CD4-positive, CD25-positive, alpha-beta regulatory T cell (primary cell): ENCODE data around the gene HDAC4. TPM values are rescaled to one million over a fixed set of nuclear protein-coding genes. Genes with fewer than 3 reads are reported as not detected.

Experiments used
- ATAC-seq, 2 donors: fragments of 150-1000 bp; cut with Tn5 transposase; one replicate each; pipeline ENCODE4 v1.10.0; 2021; ENCODE audit warnings: low read depth in 2 of 2, moderate number of reproducible peaks in 2 of 2, moderate library complexity in 1 of 2
- DNase-seq, 3 donors: peaks; one replicate each; pipeline versions ENCODE4 v3.0.0 to v3.0.0-alpha.2; 2012 to 2022; ENCODE audit warnings: mixed read lengths in 1 of 3
- H3K27ac ChIP-seq: one replicate; pipeline ENCODE4 v1.7.0; 2013; ENCODE audit warnings: mild to moderate bottlenecking, low read length; ENCODE audit not compliant: insufficient read depth, poor library complexity, severe bottlenecking
- H3K27me3 ChIP-seq: one replicate; pipeline ENCODE4 v1.7.0; 2013; ENCODE audit warnings: low read length; ENCODE audit not compliant: control insufficient read depth, insufficient read depth
- H3K36me3 ChIP-seq: one replicate; pipeline ENCODE4 v1.7.0; 2013; ENCODE audit warnings: mild to moderate bottlenecking, low read length, moderate library complexity; ENCODE audit not compliant: control insufficient read depth, insufficient read depth
- H3K4me1 ChIP-seq: 2 replicates; pipeline ENCODE4 v1.7.0; 2013; ENCODE audit warnings: mild to moderate bottlenecking, low read length; ENCODE audit not compliant: insufficient read depth, control insufficient read depth, poor library complexity, severe bottlenecking
- H3K4me3 ChIP-seq: one replicate; pipeline ENCODE4 v1.7.0; 2013; ENCODE audit warnings: low read depth, mild to moderate bottlenecking, low read length, moderate library complexity
- H3K9me3 ChIP-seq, 2 experiments: 1 replicate in 1 of 2; 2 replicates in 1 of 2; pipeline ENCODE4 v1.7.0; 2013; ENCODE audit warnings: low read length in 2 of 2, mild to moderate bottlenecking in 1 of 2, moderate library complexity in 1 of 2; ENCODE audit not compliant: control insufficient read depth in 2 of 2
- H3K27ac Mint-ChIP-seq, 3 donors: one replicate each; pipeline ENCODE4 v1.8.0; 2020 to 2022; ENCODE audit warnings: mild to moderate bottlenecking in 3 of 3, mixed read lengths in 3 of 3, moderate library complexity in 2 of 3
- H3K27me3 Mint-ChIP-seq: one replicate; pipeline ENCODE4 v1.8.0; 2022; ENCODE audit warnings: mild to moderate bottlenecking, mixed read lengths
- H3K36me3 Mint-ChIP-seq: one replicate; pipeline ENCODE4 v1.8.0; 2020; ENCODE audit warnings: mixed read lengths
- H3K4me1 Mint-ChIP-seq, 4 donors: one replicate each; pipeline ENCODE4 v1.8.0; 2020 to 2022; ENCODE audit warnings: mixed read lengths in 4 of 4, mild to moderate bottlenecking in 1 of 4
- H3K4me3 Mint-ChIP-seq, 4 donors: one replicate each; pipeline ENCODE4 v1.8.0; 2020 to 2022; ENCODE audit warnings: mild to moderate bottlenecking in 4 of 4, mixed read lengths in 4 of 4, moderate library complexity in 3 of 4
- H3K9me3 Mint-ChIP-seq, 7 donors: one replicate each; pipeline ENCODE4 v1.8.0; 2020 to 2022; ENCODE audit warnings: mixed read lengths in 7 of 7, mild to moderate bottlenecking in 3 of 7, moderate library complexity in 2 of 7
- polyA plus RNA-seq, 4 donors: library from polyadenylated mRNA; unstranded; fragments of 300-500 nt; fragmentation: Illumina TruSeq; gene quantifications; one replicate each; pipeline ENCODE4 v1.2.3, GENCODE V29; 2021
- total RNA-seq: library from RNA; stranded (reverse); gene quantifications from one replicate; pipeline ENCODE4 v1.2.3, GENCODE V29; 2022

Gene HDAC4
- total and polyA plus RNA-seq, 5 donors from 2014 or later, result 6.5 to 118 (median 8.6) TPM

- Mint-ChIP-seq H3K4me3 (no peak overlapping the region), H3K27ac (no peak overlapping the region), H3K4me1 (peaks cover 0 to 3% (median 1%) of the 10 kb centered on the region in 4 donors), H3K27me3 (no peaks in the 10 kb centered on the region), H3K9me3 (no peaks in the 10 kb centered on the region), H3K36me3 (peaks cover 48% of the 10 kb centered on the region)
- DNase-seq (no peak), ATAC-seq (no peak)
- no peaks in the 10 kb centered on the region for H3K27me3 ChIP-seq
- no peaks in the 10 kb centered on the region for H3K4me1 ChIP-seq
- H3K9me3 ChIP-seq, result peaks cover 4 to 8% of the 10 kb centered on the region in 2 experiments
- H3K27ac ChIP-seq, result no peak overlapping the region
- peaks cover 62% of the 10 kb centered on the region for H3K36me3 ChIP-seq
- no peak overlapping the region for H3K4me3 ChIP-seq
Observed at GRCh38 chr2:239187464-239188253, 213.2 kb downstream of the HDAC4 start.

GRCh38 chr2:239186516-239187357, 214.1 kb downstream of the HDAC4 start:
- no peak overlapping the region for H3K27ac Mint-ChIP-seq

GRCh38 chr2:239184968-239185903, 215.6 kb downstream of the HDAC4 start:
- Mint-ChIP-seq H3K9me3 (no peaks in the 10 kb centered on the region), H3K27ac (peak overlapping the region in 1 of 3 donors; percentile 35), H3K36me3 (peaks cover 50% of the 10 kb centered on the region), H3K4me1 (no peaks in the 10 kb centered on the region), H3K4me3 (no peak overlapping the region), H3K27me3 (no peaks in the 10 kb centered on the region)
- Histone ChIP-seq H3K4me1 (no peaks in the 10 kb centered on the region), H3K36me3 (peaks cover 80% of the 10 kb centered on the region), H3K4me3 (no peak overlapping the region), H3K9me3 (peaks cover 4 to 8% of the 10 kb centered on the region in 2 experiments), H3K27ac (no peak overlapping the region), H3K27me3 (no peaks in the 10 kb centered on the region)
- DNase-seq (no peak), ATAC-seq (peak in 1 of 2 donors; percentile 10)

More at GRCh38 chr2:239186516-239187357, 214.1 kb downstream of the HDAC4 start:
- H3K36me3 ChIP-seq, result peaks cover 71% of the 10 kb centered on the region
- no peaks in the 10 kb centered on the region for H3K27me3 ChIP-seq
- no peak for DNase-seq
- peaks cover 0 to 3% (median 0%) of the 10 kb centered on the region in 4 donors for H3K4me1 Mint-ChIP-seq
- H3K36me3 Mint-ChIP-seq, result peaks cover 49% of the 10 kb centered on the region
- ATAC-seq, result no peak
- H3K9me3 ChIP-seq, result peaks cover 4 to 8% of the 10 kb centered on the region in 2 experiments
- H3K27me3 Mint-ChIP-seq, result no peaks in the 10 kb centered on the region
- no peak overlapping the region for H3K27ac ChIP-seq
- H3K4me1 ChIP-seq, result no peaks in the 10 kb centered on the region
- H3K9me3 Mint-ChIP-seq, result no peaks in the 10 kb centered on the region
- H3K4me3 Mint-ChIP-seq, result no peak overlapping the region
- no peak overlapping the region for H3K4me3 ChIP-seq

- no peak for DNase-seq
- no peaks in the 10 kb centered on the region for H3K9me3 Mint-ChIP-seq
- Histone ChIP-seq H3K9me3 (peaks cover 0 to 8% of the 10 kb centered on the region in 2 experiments), H3K27me3 (no peaks in the 10 kb centered on the region), H3K27ac (no peak overlapping the region), H3K4me1 (no peaks in the 10 kb centered on the region), H3K4me3 (no peak overlapping the region), H3K36me3 (peaks cover 81% of the 10 kb centered on the region)
- H3K36me3 Mint-ChIP-seq, result peaks cover 54% of the 10 kb centered on the region
- H3K27ac Mint-ChIP-seq, result peak overlapping the region in 1 of 3 donors; percentile 52
- no peak for ATAC-seq
- no peaks in the 10 kb centered on the region for H3K4me1 Mint-ChIP-seq
- H3K4me3 Mint-ChIP-seq, result no peak overlapping the region
- H3K27me3 Mint-ChIP-seq, result no peaks in the 10 kb centered on the region
Observed at GRCh38 chr2:239184179-239184578, 216.6 kb downstream of the HDAC4 start.

GRCh38 chr2:239182981-239183791, 217.6 kb downstream of the HDAC4 start:
- Mint-ChIP-seq H3K9me3 (peaks cover 0 to 2% (median 0%) of the 10 kb centered on the region in 7 donors), H3K36me3 (peaks cover 56% of the 10 kb centered on the region), H3K27ac (peak overlapping the region in 1 of 3 donors; percentile 7), H3K4me1 (no peaks in the 10 kb centered on the region), H3K27me3 (no peaks in the 10 kb centered on the region), H3K4me3 (no peak overlapping the region)
- Histone ChIP-seq H3K36me3 (peaks cover 79% of the 10 kb centered on the region), H3K9me3 (no peaks in the 10 kb centered on the region), H3K4me3 (no peak overlapping the region), H3K27me3 (no peaks in the 10 kb centered on the region), H3K27ac (no peak overlapping the region), H3K4me1 (no peaks in the 10 kb centered on the region)
- ATAC-seq (no peak), DNase-seq (no peak)

GRCh38 chr2:239181903-239182581, 218.8 kb downstream of the HDAC4 start:
- H3K4me1 ChIP-seq, result no peaks in the 10 kb centered on the region
- H3K4me3 ChIP-seq, result no peak overlapping the region
- Mint-ChIP-seq H3K27ac (no peak overlapping the region), H3K4me3 (no peak overlapping the region), H3K27me3 (no peaks in the 10 kb centered on the region), H3K4me1 (peaks cover 0 to 2% (median 0%) of the 10 kb centered on the region in 4 donors), H3K9me3 (peaks cover 0 to 4% (median 1%) of the 10 kb centered on the region in 7 donors), H3K36me3 (peaks cover 60% of the 10 kb centered on the region)
- peaks cover 77% of the 10 kb centered on the region for H3K36me3 ChIP-seq
- H3K27me3 ChIP-seq, result no peaks in the 10 kb centered on the region
- no peak overlapping the region for H3K27ac ChIP-seq
- no peak for ATAC-seq
- peaks cover 0 to 3% of the 10 kb centered on the region in 2 experiments for H3K9me3 ChIP-seq
- DNase-seq, result no peak
